ENCODE data around the gene CCDC71L. TPM values are rescaled to one million over a fixed set of nuclear protein-coding genes. Genes with fewer than 3 reads are reported as not detected.

CCDC71L gene
- total RNA-seq, 1 experiment from 2014 or later = 21.1 TPM

- Histone ChIP-seq H3K4me2 (ENCODE audit: low read length) (no peak overlapping the region), H3K27ac (ENCODE audit: low read depth, low read length) (no peak overlapping the region), H3K9me3 (ENCODE audit: control insufficient read depth in 1 of 2, insufficient read depth in 1 of 2, low read depth in 1 of 2, low read length in 2 of 2) (no peaks in the 10 kb centered on the region), H3K4me3 (replicated peaks in 1 of 2; ENCODE audit: low read depth in 1 of 2, low read length in 2 of 2) (no peak overlapping the region), H3K9ac (ENCODE audit: low read length) (no peak overlapping the region), H2AFZ (ENCODE audit: low read depth, low read length, poor library complexity, severe bottlenecking) (no peak overlapping the region), H3K79me2 (ENCODE audit: insufficient read depth, low read length) (no peaks in the 10 kb centered on the region), H3K27me3 (ENCODE audit: insufficient read depth, low read length) (no peaks in the 10 kb centered on the region), H4K20me1 (ENCODE audit: insufficient read depth) (no peaks in the 10 kb centered on the region), H3K9me2 (ENCODE audit: insufficient read depth) (no peaks in the 10 kb centered on the region), H3K36me3 (ENCODE audit: control insufficient read depth in 1 of 2, insufficient read depth in 2 of 2, low read length in 2 of 2) (no peaks in the 10 kb centered on the region), H3K4me1 (ENCODE audit: control insufficient read depth in 1 of 2, insufficient read depth in 2 of 2, low read length in 2 of 2) (peaks cover 20 to 31% of the 10 kb centered on the region in 2 experiments)
- ChIA-PET CTCF (no interaction called here), RAD21 (ENCODE audit: low non-redundant PET in 1 of 2, low total read pairs in 2 of 2, uncharacterized antibody in 2 of 2, unreplicated experiment in 2 of 2) (no interaction called here), POLR2A (no interaction called here)
- DNase-seq (ENCODE audit: low read depth, low spot score) (no peak), ATAC-seq (no peak)
- no peak for TF ChIP-seq MAX (IDR thresholded peaks at IDR 0.05)
- BruUV-seq (replicated peaks) = no TSS peak
- intact Hi-C loops (cut with micrococcal nuclease) = no loop called here
Measured at GRCh38 chr7:106623315-106623660, 37.7 kb downstream of the CCDC71L start.

GRCh38 chr7:106622654-106623314 is 38.2 kb downstream of the CCDC71L start:
- H3K27me3 ChIP-seq (ENCODE audit: insufficient read depth, low read length) = no peaks in the 10 kb centered on the region
- H3K9me2 ChIP-seq (ENCODE audit: insufficient read depth) = no peaks in the 10 kb centered on the region
- ATAC-seq (no peak), DNase-seq (ENCODE audit: low read depth, low spot score) (no peak)
- H3K27ac ChIP-seq (ENCODE audit: low read depth, low read length) = no peak overlapping the region
- ChIA-PET POLR2A (no interaction called here), CTCF (no interaction called here), RAD21 (ENCODE audit: low non-redundant PET in 1 of 2, low total read pairs in 2 of 2, uncharacterized antibody in 2 of 2, unreplicated experiment in 2 of 2) (no interaction called here)
- TF ChIP-seq ZNF274 (IDR thresholded peaks at IDR 0.05; ENCODE audit: low read depth, low read length) (no peak), EZH2phosphoT487 (IDR thresholded peaks at IDR 0.05; ENCODE audit: borderline replicate concordance) (no peak), ATF3 (IDR thresholded peaks at IDR 0.05) (no peak), CBX3 (IDR thresholded peaks at IDR 0.05; ENCODE audit: low read depth) (no peak), SIN3A (IDR thresholded peaks at IDR 0.05; ENCODE audit: low read depth) (no peak), ELF1 (IDR thresholded peaks at IDR 0.05; ENCODE audit: borderline replicate concordance, low read depth) (no peak), EGR1 (IDR thresholded peaks at IDR 0.05; ENCODE audit: low read depth) (no peak), YY1 (IDR thresholded peaks at IDR 0.05; ENCODE audit: extremely low read depth, insufficient replicate concordance, low read depth, low read length) (no peak), POLR2AphosphoS5 (IDR thresholded peaks at IDR 0.05; ENCODE audit: low read depth, low read length) (no peak), FOSL1 (IDR thresholded peaks at IDR 0.05; ENCODE audit: low read depth) (no peak)
- intact Hi-C loops (cut with micrococcal nuclease) = no loop called here
- no peaks in the 10 kb centered on the region for H4K20me1 ChIP-seq (ENCODE audit: insufficient read depth)
- no peaks in the 10 kb centered on the region for H3K36me3 ChIP-seq (ENCODE audit: control insufficient read depth in 1 of 2, insufficient read depth in 2 of 2, low read length in 2 of 2)
- H3K4me3 ChIP-seq (replicated peaks in 1 of 2; ENCODE audit: low read depth in 1 of 2, low read length in 2 of 2) = no peak overlapping the region
- no TSS peak for BruUV-seq (replicated peaks)
- no peak overlapping the region for H2AFZ ChIP-seq (ENCODE audit: low read depth, low read length, poor library complexity, severe bottlenecking)
- no peak overlapping the region for H3K9ac ChIP-seq (ENCODE audit: low read length)
- no peaks in the 10 kb centered on the region for H3K79me2 ChIP-seq (ENCODE audit: insufficient read depth, low read length)
- H3K9me3 ChIP-seq (ENCODE audit: control insufficient read depth in 1 of 2, insufficient read depth in 1 of 2, low read depth in 1 of 2, low read length in 2 of 2) = no peaks in the 10 kb centered on the region
- peaks cover 20 to 30% of the 10 kb centered on the region in 2 experiments for H3K4me1 ChIP-seq (ENCODE audit: control insufficient read depth in 1 of 2, insufficient read depth in 2 of 2, low read length in 2 of 2)
- H3K4me2 ChIP-seq (ENCODE audit: low read length) = no peak overlapping the region

Measured in HCT116 (cell line).